ENCODE results near the gene MGAT5B. TPM values are rescaled to one million over a fixed set of nuclear protein-coding genes. Genes with fewer than 3 reads are reported as not detected.

The MGAT5B gene
- total RNA-seq, 2 experiments from 2014 or later: 0.19 TPM; not detected in 1

DNA sequence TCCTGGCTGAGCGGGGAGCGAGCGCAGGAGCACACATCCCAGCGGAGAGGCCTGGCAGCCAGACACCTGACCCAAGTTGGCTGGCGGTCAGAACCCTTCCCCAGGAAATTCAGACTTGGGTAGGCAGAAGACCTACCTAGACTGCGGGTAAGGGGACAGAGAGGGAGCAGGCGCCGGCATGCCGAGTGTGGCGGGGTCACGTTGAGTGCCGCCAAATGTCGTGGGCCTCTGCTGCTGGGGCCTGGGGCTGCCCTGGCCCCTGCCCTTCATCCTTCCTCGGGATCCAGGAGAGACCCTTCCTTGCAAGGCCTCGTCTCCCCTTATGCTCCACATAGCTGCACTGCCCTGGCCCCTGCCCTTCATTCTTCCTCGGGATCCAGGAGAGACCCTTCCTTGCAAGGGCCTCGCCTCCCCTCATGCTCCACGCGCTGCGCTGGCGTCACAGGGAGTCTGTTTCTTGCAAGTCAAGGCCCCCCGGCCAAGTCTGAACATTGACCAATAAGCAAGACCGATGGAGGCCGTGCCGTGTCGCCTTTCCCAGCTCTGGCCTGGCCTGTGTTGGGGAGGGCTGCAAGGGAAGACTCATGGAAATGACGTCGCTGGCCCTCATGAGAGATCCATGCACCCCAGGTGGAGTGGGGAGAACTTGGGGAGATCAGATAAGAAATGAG lies 47.8 kb downstream of the MGAT5B start:
- intact Hi-C loops (cut with micrococcal nuclease): no loop called here
- H3K4me3 Mint-ChIP-seq: no peak overlapping the region

DNA sequence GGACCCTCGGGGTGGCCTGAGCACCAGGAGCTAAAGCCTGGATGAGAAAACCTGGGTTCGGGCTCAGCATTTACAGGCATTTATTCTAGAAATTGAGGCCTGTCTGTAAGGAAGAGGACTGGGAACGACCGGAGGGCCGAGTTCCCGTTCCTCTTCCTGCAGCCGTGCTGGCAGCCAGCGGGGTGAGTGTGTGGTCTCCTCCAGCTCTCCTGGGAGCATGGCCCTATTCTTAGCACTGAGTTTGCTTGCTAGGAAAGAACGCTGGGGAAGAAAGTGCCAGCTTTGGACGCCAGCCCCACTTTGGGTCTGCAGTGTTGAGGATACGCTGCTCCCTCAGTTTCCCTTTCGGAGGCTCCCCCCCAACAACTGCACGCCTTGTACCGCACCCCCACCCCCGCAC lies 49.6 kb downstream of the MGAT5B start:
- no peaks in the 10 kb centered on the region for H3K27me3 Mint-ChIP-seq (ENCODE audit: low read depth)
- no peak overlapping the region for H3K4me3 Mint-ChIP-seq
- DNase-seq: no peak
- no peaks in the 10 kb centered on the region for H3K9me3 Mint-ChIP-seq
- H3K36me3 Mint-ChIP-seq (ENCODE audit: low read depth): no peaks in the 10 kb centered on the region
- intact Hi-C loops (cut with micrococcal nuclease): no loop called here
- no peak overlapping the region for H3K27ac Mint-ChIP-seq
- CTCF ChIA-PET: interaction anchor here (0.6 kb wide), 1 partner anchor 349 kb away, joined by 3 read pairs; no protein-coding TSS in a partner anchor
- no peaks in the 10 kb centered on the region for H3K4me1 Mint-ChIP-seq (ENCODE audit: low read depth)

More for the DNA sequence above, 47.8 kb downstream of the MGAT5B start:
- CTCF ChIA-PET: no interaction called here
- no peaks in the 10 kb centered on the region for H3K9me3 Mint-ChIP-seq
- H3K27ac Mint-ChIP-seq: no peak overlapping the region
- H3K36me3 Mint-ChIP-seq (ENCODE audit: low read depth): no peaks in the 10 kb centered on the region
- no peak for DNase-seq
- no peaks in the 10 kb centered on the region for H3K4me1 Mint-ChIP-seq (ENCODE audit: low read depth)
- no peaks in the 10 kb centered on the region for H3K27me3 Mint-ChIP-seq (ENCODE audit: low read depth)

DNA sequence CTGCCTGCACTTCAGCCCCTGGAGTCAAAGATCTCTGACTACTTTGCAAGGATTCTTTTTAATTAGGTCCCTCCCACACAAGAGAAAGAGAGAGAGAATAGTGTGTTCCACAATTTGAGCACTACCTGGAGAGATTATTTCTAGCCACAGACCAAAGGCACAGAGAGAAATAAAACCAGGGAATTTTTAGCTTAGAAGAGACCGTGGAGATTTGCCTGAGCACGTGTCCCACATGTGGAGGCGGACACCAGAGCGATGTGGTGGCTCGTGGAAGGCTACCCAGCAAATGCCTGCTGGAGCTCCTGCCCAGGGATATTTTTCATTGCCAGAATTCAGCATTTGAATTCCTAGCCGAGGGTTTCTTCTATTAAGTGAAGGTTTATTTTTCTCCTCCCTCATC lies 50.6 kb downstream of the MGAT5B start:
- intact Hi-C loops (cut with micrococcal nuclease): no loop called here
- no peaks in the 10 kb centered on the region for H3K9me3 Mint-ChIP-seq
- H3K27ac Mint-ChIP-seq: no peak overlapping the region
- no peak for DNase-seq
- CTCF ChIA-PET: interaction anchor here (1.0 kb wide), 1 partner anchor 51 kb away, joined by 4 read pairs; no protein-coding TSS in a partner anchor
- H3K36me3 Mint-ChIP-seq (ENCODE audit: low read depth): no peaks in the 10 kb centered on the region
- no peak overlapping the region for H3K4me3 Mint-ChIP-seq
- H3K4me1 Mint-ChIP-seq (ENCODE audit: low read depth): no peaks in the 10 kb centered on the region
- no peaks in the 10 kb centered on the region for H3K27me3 Mint-ChIP-seq (ENCODE audit: low read depth)

DNA sequence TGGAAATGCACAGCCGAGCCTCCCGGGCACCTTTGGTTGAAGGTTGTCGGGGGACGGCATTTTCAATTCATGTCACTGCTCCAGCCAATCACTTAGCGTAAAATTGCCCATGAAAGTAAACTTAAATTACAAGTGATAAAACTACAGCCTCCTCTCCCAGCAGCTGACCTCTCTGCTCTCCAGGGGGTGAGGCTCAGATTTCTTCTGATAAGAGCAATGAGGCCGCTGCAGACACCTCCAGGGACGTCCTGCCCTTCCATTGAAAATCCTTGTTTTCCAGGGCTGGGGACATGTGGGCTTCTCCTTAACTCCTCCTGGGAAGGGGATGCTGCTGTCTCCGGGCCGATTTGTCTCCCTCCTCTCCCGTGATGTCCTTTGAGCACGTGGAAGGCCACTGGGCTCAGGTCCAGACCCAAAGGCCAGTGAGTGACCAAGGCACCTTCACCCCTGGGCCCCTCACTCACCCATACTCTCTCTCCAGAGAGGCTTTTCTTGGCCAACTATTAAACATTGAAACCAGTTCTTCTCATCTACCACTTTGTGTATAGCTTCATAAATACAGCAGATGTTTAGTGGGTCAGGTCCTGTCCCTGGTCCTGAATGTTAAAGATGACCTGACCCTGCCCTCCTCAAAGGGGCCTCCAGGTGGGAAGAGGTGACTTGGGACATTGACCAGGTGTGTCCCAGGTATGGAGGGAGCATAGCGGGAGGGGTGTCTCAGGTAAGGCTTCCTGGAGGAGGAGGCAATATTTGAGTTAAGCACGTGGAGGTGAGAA lies 52.3 kb downstream of the MGAT5B start:
- no peaks in the 10 kb centered on the region for H3K36me3 Mint-ChIP-seq (ENCODE audit: low read depth)
- no peak for DNase-seq
- H3K27me3 Mint-ChIP-seq (ENCODE audit: low read depth): no peaks in the 10 kb centered on the region
- no peak overlapping the region for H3K4me3 Mint-ChIP-seq
- CTCF ChIA-PET: no interaction called here
- H3K4me1 Mint-ChIP-seq (ENCODE audit: low read depth): no peaks in the 10 kb centered on the region
- H3K27ac Mint-ChIP-seq: no peak overlapping the region
- intact Hi-C loops (cut with micrococcal nuclease): no loop called here
- H3K9me3 Mint-ChIP-seq: no peaks in the 10 kb centered on the region

DNA sequence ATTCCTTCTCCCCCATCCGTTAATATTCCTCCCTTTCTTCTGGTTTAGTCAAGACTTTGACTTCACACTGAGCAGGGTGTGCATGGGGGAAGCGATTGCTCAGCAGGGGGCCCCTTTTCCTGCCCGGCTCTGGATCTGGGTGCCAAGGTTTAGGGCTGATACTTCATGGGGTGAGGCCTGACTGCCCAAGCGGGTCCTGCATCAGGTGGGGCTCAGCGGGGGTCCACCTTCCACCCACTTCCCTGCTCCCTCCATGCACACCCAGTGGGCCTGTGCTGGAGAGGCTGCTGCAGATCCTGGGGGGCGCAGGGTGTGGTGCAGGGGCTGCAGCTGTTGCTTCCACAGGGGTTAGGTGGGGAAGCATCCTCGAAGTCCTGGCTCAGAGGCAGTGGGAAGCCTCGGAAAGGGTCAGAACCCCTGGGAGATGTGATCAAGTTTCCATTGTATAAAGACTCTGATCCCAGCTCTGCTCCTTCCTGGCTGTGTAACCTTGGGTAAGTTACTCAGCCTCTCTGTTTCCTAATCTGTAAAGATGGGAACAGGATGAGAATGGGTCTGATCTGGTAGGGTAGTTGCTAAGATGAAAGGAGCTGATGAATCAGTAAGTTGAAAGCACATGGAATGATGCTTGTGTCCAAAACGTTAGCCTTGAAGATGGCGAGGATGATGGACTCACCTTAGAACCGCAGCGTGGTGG lies 53.3 kb downstream of the MGAT5B start:
- H3K27me3 Mint-ChIP-seq (ENCODE audit: low read depth): no peaks in the 10 kb centered on the region
- CTCF ChIA-PET: no interaction called here
- intact Hi-C loops (cut with micrococcal nuclease): no loop called here
- no peak overlapping the region for H3K4me3 Mint-ChIP-seq
- H3K9me3 Mint-ChIP-seq: no peaks in the 10 kb centered on the region
- no peaks in the 10 kb centered on the region for H3K4me1 Mint-ChIP-seq (ENCODE audit: low read depth)
- H3K36me3 Mint-ChIP-seq (ENCODE audit: low read depth): no peaks in the 10 kb centered on the region
- DNase-seq: no peak
- H3K27ac Mint-ChIP-seq: no peak overlapping the region

DNA sequence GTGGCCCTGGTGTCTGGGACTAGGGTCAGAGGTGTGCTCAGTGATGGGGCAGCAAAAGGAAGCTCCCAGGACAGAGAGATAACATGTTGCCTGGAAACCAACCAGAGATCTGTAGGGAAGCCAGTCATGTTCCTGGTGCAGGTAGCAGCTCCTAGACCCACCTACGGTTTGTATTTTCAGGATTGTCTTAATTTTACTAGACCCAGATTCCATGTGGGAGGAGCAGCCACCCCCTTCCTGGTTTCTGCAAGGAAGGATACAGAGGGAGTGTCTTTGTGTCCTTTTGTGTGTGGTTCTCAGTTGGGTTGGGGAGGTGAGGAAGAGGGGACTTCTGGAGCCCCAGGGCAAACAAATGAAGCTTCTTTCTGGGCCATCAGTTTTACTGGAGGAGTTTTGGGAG lies 53.9 kb downstream of the MGAT5B start:
- Mint-ChIP-seq H3K4me3 (no peak overlapping the region), H3K4me1 (ENCODE audit: low read depth) (no peaks in the 10 kb centered on the region), H3K27ac (no peak overlapping the region), H3K27me3 (ENCODE audit: low read depth) (no peaks in the 10 kb centered on the region), H3K36me3 (ENCODE audit: low read depth) (no peaks in the 10 kb centered on the region), H3K9me3 (no peaks in the 10 kb centered on the region)
- DNase-seq: no peak
- intact Hi-C loops (cut with micrococcal nuclease): no loop called here
- CTCF ChIA-PET: no interaction called here

DNA sequence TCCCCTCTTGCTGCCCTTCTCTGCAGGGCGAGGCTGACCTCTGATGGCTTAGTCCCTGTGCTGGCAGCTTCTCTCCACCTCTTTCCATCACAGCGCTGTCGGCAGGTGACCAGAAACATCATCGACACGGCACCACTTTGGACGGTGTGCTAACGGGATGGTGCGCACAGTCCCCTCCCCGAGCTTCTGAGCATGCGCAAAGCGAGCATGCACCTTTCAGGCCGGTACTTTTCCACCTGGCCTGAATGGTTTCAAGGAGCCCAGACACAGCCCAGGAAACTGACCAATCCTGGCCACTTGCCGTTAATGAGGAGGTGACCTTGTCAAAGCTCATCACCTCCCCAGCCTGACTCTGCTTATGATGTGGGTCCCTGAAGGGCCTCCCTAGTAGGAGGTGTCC lies 54.8 kb downstream of the MGAT5B start:
- no peaks in the 10 kb centered on the region for H3K9me3 Mint-ChIP-seq
- H3K36me3 Mint-ChIP-seq (ENCODE audit: low read depth): no peaks in the 10 kb centered on the region
- H3K27me3 Mint-ChIP-seq (ENCODE audit: low read depth): no peaks in the 10 kb centered on the region
- H3K27ac Mint-ChIP-seq: no peak overlapping the region
- intact Hi-C loops (cut with micrococcal nuclease): no loop called here
- CTCF ChIA-PET: no interaction called here
- H3K4me3 Mint-ChIP-seq: no peak overlapping the region
- no peaks in the 10 kb centered on the region for H3K4me1 Mint-ChIP-seq (ENCODE audit: low read depth)
- DNase-seq: no peak

DNA sequence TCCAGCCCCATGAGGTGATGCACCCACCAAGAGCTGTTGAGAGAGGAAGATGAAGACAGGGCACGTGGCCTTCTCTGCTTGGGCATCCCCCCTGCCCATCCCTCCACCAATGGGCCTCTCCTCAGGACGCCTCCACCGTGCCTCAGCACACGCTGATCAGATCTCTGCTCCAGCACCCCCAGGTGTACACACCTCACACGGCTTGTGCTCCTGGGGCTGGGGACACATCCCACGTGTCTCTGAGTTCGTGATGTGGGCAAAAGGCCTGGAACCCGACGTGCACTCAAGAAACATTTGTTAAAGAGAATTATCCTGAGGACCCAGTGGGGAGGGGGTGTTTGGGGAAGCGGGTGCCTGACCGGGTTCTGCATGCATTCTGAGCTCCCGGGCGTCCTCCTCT lies 55.3 kb downstream of the MGAT5B start:
- CTCF ChIA-PET: no interaction called here
- H3K9me3 Mint-ChIP-seq: no peaks in the 10 kb centered on the region
- H3K4me1 Mint-ChIP-seq (ENCODE audit: low read depth): no peaks in the 10 kb centered on the region
- intact Hi-C loops (cut with micrococcal nuclease): no loop called here
- no peak overlapping the region for H3K27ac Mint-ChIP-seq
- H3K4me3 Mint-ChIP-seq: no peak overlapping the region
- H3K36me3 Mint-ChIP-seq (ENCODE audit: low read depth): no peaks in the 10 kb centered on the region
- H3K27me3 Mint-ChIP-seq (ENCODE audit: low read depth): no peaks in the 10 kb centered on the region
- no peak for DNase-seq

DNA sequence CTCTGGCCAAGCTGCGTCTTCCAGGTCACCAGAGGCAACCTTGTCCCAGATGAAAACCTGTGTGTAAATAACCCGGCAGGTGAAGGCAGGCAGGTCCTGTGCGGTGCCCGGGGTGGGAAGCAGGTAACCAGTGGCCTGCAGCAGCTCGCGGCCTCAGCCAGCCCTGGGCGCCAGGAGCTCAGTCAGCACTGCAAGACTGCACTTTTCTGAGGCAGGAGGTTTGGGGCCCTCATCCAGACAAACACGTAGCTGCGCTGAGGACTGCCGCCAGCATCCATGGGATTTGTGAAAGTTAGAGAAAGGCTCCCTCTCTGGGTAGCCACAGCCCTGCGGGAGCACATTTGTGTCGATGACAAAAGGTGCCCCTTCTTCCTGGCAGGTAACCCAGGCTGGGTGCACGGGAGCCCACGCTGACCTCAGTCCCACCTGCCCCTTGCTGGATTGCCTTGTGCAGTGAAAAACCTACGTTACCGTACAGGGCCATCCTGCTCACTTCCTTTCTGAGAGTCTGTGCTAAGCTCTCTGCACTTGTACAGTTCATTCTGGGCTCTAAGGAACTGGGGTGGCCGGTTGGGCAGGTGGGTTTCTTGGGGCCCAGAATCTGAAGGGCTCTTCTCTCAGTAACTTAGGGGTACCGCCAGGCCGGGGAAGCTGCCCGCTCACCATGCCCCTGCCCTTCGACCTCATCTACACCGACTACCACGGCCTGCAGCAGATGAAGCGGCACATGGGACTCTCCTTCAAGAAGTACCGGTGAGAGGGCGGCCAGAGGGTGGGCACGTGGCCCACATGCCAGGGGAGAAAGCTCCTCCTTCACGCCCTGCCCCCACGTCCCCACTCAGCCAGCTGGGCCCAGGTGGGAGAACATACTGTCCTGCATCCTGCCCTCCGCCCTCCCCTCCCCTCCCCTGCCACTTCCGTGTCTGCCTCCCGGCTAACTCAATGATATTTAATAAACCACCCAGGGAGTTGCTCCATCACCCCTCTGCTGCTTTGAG lies 56.4 kb downstream of the MGAT5B start:
- no peak for DNase-seq
- intact Hi-C loops (cut with micrococcal nuclease): no loop called here
- CTCF ChIA-PET: interaction anchor here (0.7 kb wide), 2 partner anchors 57 to 301 kb away, joined by 3 read pairs; partner anchors contain the start of gene MGAT5B
- H3K36me3 Mint-ChIP-seq (ENCODE audit: low read depth): no peaks in the 10 kb centered on the region
- H3K4me1 Mint-ChIP-seq (ENCODE audit: low read depth): no peaks in the 10 kb centered on the region
- H3K27ac Mint-ChIP-seq: no peak overlapping the region
- no peaks in the 10 kb centered on the region for H3K9me3 Mint-ChIP-seq
- H3K4me3 Mint-ChIP-seq: no peak overlapping the region
- no peaks in the 10 kb centered on the region for H3K27me3 Mint-ChIP-seq (ENCODE audit: low read depth)

DNA sequence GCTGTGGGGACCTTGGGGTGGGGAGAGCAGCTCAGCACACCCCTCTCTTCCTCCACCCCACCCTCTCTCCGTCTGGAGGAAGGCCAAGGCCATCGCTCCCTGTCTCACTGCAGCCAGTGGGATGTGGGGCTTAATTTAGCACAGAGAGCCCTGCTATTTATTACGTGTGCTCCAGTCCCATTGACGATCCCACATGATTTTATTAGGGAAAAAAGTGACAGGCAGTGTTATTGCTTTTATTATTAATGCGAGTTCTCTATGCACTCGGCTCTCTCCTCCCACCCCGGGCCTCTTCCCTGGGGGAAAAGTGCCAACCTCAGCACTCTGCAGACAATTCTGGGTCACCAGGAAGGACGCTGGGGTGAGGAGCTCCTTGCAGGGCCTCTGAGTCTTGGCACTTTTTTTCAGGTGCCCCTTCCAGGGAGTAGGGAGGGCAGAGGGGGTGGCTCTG lies 57.3 kb downstream of the MGAT5B start:
- CTCF ChIA-PET: no interaction called here
- Mint-ChIP-seq H3K27ac (no peak overlapping the region), H3K4me1 (ENCODE audit: low read depth) (no peaks in the 10 kb centered on the region), H3K9me3 (no peaks in the 10 kb centered on the region), H3K4me3 (no peak overlapping the region), H3K27me3 (ENCODE audit: low read depth) (no peaks in the 10 kb centered on the region), H3K36me3 (ENCODE audit: low read depth) (no peaks in the 10 kb centered on the region)
- intact Hi-C loops (cut with micrococcal nuclease): no loop called here
- no peak for DNase-seq

DNA sequence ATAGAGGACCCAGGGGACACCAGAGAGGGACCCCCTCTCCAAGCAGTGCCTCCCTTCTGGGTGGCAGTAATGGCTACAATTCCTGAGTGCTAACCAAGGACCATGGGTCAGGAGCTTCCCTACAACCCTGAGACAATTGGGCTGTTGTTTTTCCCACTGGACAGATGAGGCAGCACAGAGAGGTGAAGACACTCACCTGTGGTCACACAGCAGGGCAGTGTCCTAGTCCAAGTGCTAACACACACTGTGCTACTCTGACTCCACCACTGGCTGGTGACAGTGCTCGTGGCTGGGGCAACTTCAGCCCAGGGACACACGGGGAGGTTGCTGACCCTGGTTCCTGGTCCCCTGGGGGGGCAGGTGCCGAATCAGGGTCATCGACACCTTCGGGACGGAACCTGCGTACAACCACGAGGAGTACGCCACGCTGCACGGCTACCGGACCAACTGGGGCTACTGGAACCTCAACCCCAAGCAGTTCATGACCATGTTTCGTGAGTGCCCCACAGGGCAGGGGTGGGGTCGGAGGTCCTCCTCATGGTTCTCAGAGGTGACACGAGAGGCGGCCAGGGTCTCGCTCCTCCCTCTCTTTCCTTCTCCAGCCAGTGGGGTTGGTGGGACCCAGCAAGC lies 58.1 kb downstream of the MGAT5B start:
- Mint-ChIP-seq H3K4me3 (no peak overlapping the region), H3K36me3 (ENCODE audit: low read depth) (no peaks in the 10 kb centered on the region), H3K27ac (no peak overlapping the region), H3K4me1 (ENCODE audit: low read depth) (no peaks in the 10 kb centered on the region), H3K9me3 (no peaks in the 10 kb centered on the region), H3K27me3 (ENCODE audit: low read depth) (no peaks in the 10 kb centered on the region)
- intact Hi-C loops (cut with micrococcal nuclease): no loop called here
- no peak for DNase-seq
- CTCF ChIA-PET: no interaction called here

All from activated naive CD4-positive, alpha-beta T cell treated with anti-CD3 and anti-CD28 coated beads for 36 hours (primary cell).